ENCODE data around the gene MSANTD2.
"Not testable (repeated sequence)": the region's sequence is repeated elsewhere in the genome, so short reads cannot be mapped to it uniquely, and the experiment has no call there.

MSANTD2 gene

GRCh38 chr11:124776865-124777645 is 23.2 kb downstream of the MSANTD2 start:
- no peak for DNase-seq (ENCODE audit: low spot score)

- DNase-seq (ENCODE audit: low spot score) = not testable (repeated sequence)
Observed at GRCh38 chr11:124770959-124771358, 29.2 kb downstream of the MSANTD2 start.

- no peak for DNase-seq (ENCODE audit: low spot score)
Observed at GRCh38 chr11:124769806-124770774, 30.1 kb downstream of the MSANTD2 start.

GRCh38 chr11:124768914-124769313 is 31.3 kb downstream of the MSANTD2 start:
- no peak for DNase-seq (ENCODE audit: low spot score)

GRCh38 chr11:124766156-124766555 is 34.0 kb downstream of the MSANTD2 start:
- DNase-seq (ENCODE audit: low spot score) = no peak

GRCh38 chr11:124763156-124763947 is 36.9 kb downstream of the MSANTD2 start:
- peak; percentile 90 for DNase-seq (ENCODE audit: low spot score)

GRCh38 chr11:124762624-124763155 is 37.5 kb downstream of the MSANTD2 start:
- DNase-seq (ENCODE audit: low spot score) = no peak

GRCh38 chr11:124762105-124762623 is 38.0 kb downstream of the MSANTD2 start, which contains the start of gene ESAM:
Gene ESAM (minus strand): TSS chr11:124762290. CDS start chr11:124762154, 136 bp downstream.
- no peak for DNase-seq (ENCODE audit: low spot score)

- DNase-seq (ENCODE audit: low spot score) = no peak
Observed at GRCh38 chr11:124761301-124762104, 38.7 kb downstream of the MSANTD2 start.

- DNase-seq (ENCODE audit: low spot score) = no peak
Observed at GRCh38 chr11:124760806-124761205, 39.4 kb downstream of the MSANTD2 start.

- no peak for DNase-seq (ENCODE audit: low spot score)
Observed at GRCh38 chr11:124760205-124760652, 40.0 kb downstream of the MSANTD2 start.

- DNase-seq (ENCODE audit: low spot score) = no peak
Observed at GRCh38 chr11:124759266-124760204, 40.7 kb downstream of the MSANTD2 start.

GRCh38 chr11:124758355-124759265 is 41.6 kb downstream of the MSANTD2 start:
- no peak for DNase-seq (ENCODE audit: low spot score)

- DNase-seq (ENCODE audit: low spot score) = no peak
Observed at GRCh38 chr11:124757320-124757719, 42.9 kb downstream of the MSANTD2 start.

- no peak for DNase-seq (ENCODE audit: low spot score)
Observed at GRCh38 chr11:124756753-124757227, 43.4 kb downstream of the MSANTD2 start.

GRCh38 chr11:124756033-124756752 is 44.0 kb downstream of the MSANTD2 start:
- DNase-seq (ENCODE audit: low spot score) = no peak

- no peak for DNase-seq (ENCODE audit: low spot score)
Observed at GRCh38 chr11:124754710-124755109, 45.5 kb downstream of the MSANTD2 start.
